Fibroblast of pulmonary artery (primary cell): Measurements from ENCODE around the gene DNAH10.

Experiments used
- DNase-seq: peaks from one replicate; pipeline ENCODE4 v3.0.0-alpha.2; 2010; ENCODE audit warnings: low read depth
- H3K4me3 ChIP-seq: replicated peaks from 2 replicates; pipeline ENCODE4 v1.5.1; 2011; ENCODE audit warnings: low read depth, mild to moderate bottlenecking, control low read depth, low read length, moderate library complexity
- CTCF ChIP-seq: IDR thresholded peaks from 2 replicates; pipeline ENCODE4 v1.5.1; 2011; ENCODE audit warnings: mild to moderate bottlenecking, control low read depth, low read length, inconsistent platforms; ENCODE audit errors: missing control alignments

DNAH10 gene

GRCh38 chr12:123928897-123929296, 166.8 kb downstream of the DNAH10 start:
- TF ChIP-seq CTCF, result no peak
- no peak for DNase-seq
- H3K4me3 ChIP-seq, result no peak overlapping the region

GRCh38 chr12:123929946-123930583, 168.0 kb downstream of the DNAH10 start:
- no peak overlapping the region for H3K4me3 ChIP-seq
- no peak for TF ChIP-seq CTCF
- no peak for DNase-seq

GRCh38 chr12:123931686-123932321, 169.7 kb downstream of the DNAH10 start:
- H3K4me3 ChIP-seq, result no peak overlapping the region
- no peak for DNase-seq
- TF ChIP-seq CTCF, result no peak

- no peak for TF ChIP-seq CTCF
- H3K4me3 ChIP-seq, result no peak overlapping the region
- no peak for DNase-seq
Observed at GRCh38 chr12:123933214-123933613, 171.1 kb downstream of the DNAH10 start.

GRCh38 chr12:123934016-123934620, 172.0 kb downstream of the DNAH10 start:
- H3K4me3 ChIP-seq, result no peak overlapping the region
- TF ChIP-seq CTCF, result no peak
- no peak for DNase-seq

DNA sequence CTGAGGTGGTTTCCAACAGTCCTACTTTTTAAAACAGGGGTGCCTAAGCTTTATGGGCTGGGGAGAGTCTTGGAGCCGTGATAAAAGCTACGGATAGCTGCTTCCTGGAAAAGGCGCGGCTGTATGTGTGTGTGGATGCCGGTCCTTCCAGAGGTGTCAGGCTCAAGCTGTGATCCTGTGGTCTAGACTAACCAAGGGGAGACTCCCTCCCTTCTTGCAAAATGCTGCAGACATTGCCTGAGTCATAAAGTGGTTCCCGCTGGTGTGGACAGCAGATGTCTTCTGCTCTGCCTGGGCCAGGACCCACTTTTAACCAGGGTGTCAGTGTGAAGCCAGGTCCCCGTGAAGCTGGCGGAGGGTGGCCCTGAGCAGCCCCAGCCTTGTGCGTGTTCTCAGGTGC, 172.7 kb downstream of the DNAH10 start:
- no peak overlapping the region for H3K4me3 ChIP-seq
- DNase-seq, result peak; percentile 20
- TF ChIP-seq CTCF, result no peak
